GM06990 (cell line): ENCODE data around the gene CD99.

Experiments
- DNase-seq: peaks from one replicate; pipeline ENCODE4 v3.0.0-alpha.2; 2011; ENCODE audit not compliant: insufficient read length; ENCODE audit errors: extremely low read depth
- H3K27me3 ChIP-seq: replicated peaks from 2 replicates; pipeline ENCODE4 v1.6.0; 2011; ENCODE audit warnings: low read length; ENCODE audit not compliant: control insufficient read depth, insufficient read depth
- H3K36me3 ChIP-seq: 2 replicates; pipeline ENCODE4 v1.5.1; 2011; ENCODE audit warnings: low read length; ENCODE audit not compliant: control insufficient read depth, insufficient read depth
- H3K4me3 ChIP-seq: replicated peaks from 2 replicates; pipeline ENCODE4 v1.5.1; 2011; ENCODE audit warnings: low read depth, mild to moderate bottlenecking, control low read depth, low read length
- TF ChIP-seq, protein P1 (sequence below): IDR thresholded peaks from 2 replicates; pipeline ENCODE4 v1.5.1; 2011; ENCODE audit warnings: low read length, control low read depth, mild to moderate bottlenecking, inconsistent platforms; ENCODE audit not compliant: insufficient read depth, poor library complexity, severe bottlenecking

CD99 gene

DNA sequence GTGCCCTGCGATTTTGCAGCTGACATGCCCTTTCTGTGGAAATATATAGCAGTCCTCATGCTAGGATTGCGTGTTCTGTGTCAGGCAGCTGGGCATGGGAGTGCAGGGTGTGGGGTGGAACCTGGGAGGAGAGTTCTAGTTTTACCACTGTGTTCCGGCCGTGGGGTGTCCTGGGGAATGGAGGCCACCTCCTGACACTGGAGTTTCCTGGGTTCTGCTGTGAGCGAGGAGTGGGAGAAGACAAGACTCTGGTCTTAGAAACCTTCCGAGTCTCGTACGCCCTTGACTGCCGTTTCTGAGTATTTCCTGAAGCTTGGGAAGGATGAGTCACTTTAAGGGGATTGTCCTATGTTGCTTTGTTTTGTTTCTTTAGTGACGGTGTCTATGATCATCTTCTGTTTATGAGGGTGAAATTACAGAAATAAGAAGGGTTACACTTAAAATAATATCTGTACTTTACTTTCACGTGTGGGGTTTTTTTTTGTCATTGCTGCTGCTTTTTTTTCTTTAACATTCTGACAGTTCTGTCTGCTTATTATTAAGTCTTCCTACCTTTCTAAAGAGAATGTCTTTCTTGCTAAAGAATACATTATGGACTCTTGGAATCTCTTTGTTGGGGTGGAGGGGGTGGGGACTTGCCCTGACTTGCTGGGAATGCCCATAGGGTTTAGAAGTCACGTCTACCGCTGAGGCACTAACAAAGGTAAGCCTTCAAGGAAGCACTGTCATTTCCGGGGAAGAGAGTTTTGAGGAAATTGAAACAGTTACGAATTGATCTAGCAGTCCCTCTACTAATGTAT, 19.1 kb downstream of the CD99 start:
- Histone ChIP-seq H3K36me3 (peaks cover 8% of the 10 kb centered on the region), H3K27me3 (no peaks in the 10 kb centered on the region), H3K4me3 (no peak overlapping the region)
- TF ChIP-seq, protein P1, sequence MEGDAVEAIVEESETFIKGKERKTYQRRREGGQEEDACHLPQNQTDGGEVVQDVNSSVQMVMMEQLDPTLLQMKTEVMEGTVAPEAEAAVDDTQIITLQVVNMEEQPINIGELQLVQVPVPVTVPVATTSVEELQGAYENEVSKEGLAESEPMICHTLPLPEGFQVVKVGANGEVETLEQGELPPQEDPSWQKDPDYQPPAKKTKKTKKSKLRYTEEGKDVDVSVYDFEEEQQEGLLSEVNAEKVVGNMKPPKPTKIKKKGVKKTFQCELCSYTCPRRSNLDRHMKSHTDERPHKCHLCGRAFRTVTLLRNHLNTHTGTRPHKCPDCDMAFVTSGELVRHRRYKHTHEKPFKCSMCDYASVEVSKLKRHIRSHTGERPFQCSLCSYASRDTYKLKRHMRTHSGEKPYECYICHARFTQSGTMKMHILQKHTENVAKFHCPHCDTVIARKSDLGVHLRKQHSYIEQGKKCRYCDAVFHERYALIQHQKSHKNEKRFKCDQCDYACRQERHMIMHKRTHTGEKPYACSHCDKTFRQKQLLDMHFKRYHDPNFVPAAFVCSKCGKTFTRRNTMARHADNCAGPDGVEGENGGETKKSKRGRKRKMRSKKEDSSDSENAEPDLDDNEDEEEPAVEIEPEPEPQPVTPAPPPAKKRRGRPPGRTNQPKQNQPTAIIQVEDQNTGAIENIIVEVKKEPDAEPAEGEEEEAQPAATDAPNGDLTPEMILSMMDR = no peak
- no peak for DNase-seq

DNA sequence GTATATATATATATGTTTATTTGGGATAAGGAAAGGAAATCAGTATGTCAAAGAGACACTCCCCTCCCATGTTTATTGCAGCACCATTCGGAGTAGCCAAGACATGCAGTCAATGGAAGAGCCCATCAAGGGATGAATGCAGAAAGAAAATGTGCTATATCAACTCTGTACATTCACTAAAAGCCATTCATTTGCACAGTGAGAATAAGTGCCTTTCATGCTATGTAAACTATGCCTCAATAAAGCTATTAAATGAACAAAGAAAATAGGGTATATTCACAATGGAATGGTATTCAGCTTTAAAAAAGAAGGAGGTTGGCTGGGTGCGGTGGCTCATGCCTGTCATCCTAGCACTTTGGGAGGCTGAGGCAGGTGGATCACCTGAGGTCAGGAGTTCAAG, 20.3 kb downstream of the CD99 start:
- Histone ChIP-seq H3K4me3 (no peak overlapping the region), H3K27me3 (no peaks in the 10 kb centered on the region), H3K36me3 (peaks cover 10% of the 10 kb centered on the region)
- TF ChIP-seq, protein P1 = no peak
- DNase-seq = no peak

DNA sequence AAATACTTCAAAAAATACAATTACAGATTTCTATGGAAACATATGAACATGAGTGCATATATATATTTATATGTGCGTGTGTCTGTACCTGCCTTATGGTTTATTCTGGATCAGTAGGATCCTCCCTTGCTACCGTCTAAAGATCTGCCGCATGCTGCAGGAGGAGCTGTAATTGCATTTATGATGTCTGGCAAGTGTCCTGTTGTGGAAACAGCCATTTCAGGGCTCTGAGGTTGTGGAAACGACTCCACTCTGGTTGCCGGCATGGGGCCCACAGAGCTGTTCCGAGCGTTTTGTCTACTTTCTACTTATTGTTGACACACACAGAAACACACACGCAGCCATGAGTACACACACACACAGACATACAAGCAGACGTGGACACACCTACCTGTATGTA, 21.3 kb downstream of the CD99 start:
- H3K4me3 ChIP-seq = no peak overlapping the region
- H3K27me3 ChIP-seq = no peaks in the 10 kb centered on the region
- DNase-seq = no peak
- TF ChIP-seq, protein P1 = no peak
- H3K36me3 ChIP-seq = peaks cover 14% of the 10 kb centered on the region

DNA sequence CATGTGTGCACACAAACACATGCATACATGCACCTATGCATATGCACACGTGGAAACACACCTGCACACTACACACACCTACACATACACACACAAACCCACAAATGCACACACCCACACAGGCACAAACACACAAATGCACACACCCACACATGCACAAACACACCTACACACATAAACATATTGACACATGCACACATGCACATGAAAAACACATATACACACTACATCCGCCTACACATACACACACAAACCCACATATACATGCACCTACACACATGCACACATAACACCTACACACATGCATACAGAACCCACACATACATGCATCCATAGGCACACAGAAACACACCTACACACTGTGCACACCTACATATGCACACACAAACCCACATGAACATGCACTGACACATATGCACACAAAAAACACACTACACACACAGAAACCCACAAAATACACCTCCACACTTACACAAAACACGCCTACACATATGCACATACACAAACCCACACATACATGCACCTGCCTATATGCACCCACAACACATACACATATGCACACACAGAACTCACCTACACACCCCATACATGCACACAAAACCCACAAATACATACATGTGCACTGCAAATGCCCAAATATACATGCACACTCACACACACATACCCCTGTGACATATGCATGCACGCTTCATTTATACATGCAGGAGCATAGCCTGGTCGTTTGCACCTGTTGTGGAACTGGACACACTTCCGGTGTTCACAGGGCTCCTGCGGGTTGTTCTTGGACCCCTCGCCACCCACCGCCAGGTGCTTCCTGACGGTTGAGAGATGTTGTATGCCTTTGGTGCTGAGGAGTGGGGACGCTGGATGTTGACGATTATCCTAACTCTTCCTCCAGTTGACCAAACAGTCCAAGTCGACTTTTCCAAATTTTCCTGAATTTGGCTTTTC, 22.1 kb downstream of the CD99 start:
- TF ChIP-seq, protein P1 = no peak
- Histone ChIP-seq H3K27me3 (no peaks in the 10 kb centered on the region), H3K4me3 (no peak overlapping the region), H3K36me3 (peaks cover 14% of the 10 kb centered on the region)
- DNase-seq = no peak

DNA sequence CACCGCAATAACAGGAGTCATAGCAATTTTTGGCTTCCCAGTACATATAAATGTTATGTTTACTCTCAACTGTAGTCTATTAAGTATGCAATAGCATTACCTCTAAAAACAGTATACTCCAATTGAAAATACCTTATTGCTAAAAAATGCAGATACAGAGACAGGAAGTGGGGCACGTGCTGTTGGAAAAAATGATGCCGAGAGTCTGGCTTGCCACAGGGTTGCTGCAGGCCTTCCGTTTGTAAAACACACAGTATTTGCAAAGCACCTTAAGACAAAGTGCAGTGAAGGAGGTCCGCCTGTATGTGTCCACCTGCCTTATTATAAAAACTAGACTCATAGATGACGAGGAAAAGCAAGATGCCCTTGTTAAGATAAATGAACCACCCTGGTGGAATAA, 23.5 kb downstream of the CD99 start:
- TF ChIP-seq, protein P1 = no peak
- Histone ChIP-seq H3K27me3 (no peaks in the 10 kb centered on the region), H3K4me3 (no peak overlapping the region), H3K36me3 (peaks cover 19% of the 10 kb centered on the region)
- DNase-seq = no peak
